KOPT-K1 (cell line): ENCODE data around the gene FMC1.
A peak's percentile ranks its signal among the peaks of the same experiment; 100 is the strongest.

Experiments
- H3K27ac ChIP-seq: fragments of 200-600 bp; sonication (generic); 2 replicates; pipeline ENCODE4 v1.5.1; 2016; ENCODE audit warnings: antibody characterized with exemption, mild to moderate bottlenecking, low read depth, low read length; ENCODE audit not compliant: poor library complexity, severe bottlenecking
- H3K36me3 ChIP-seq: fragments of 200-600 bp; sonication (generic); 2 replicates; pipeline ENCODE4 v1.5.1; 2017; ENCODE audit warnings: antibody characterized with exemption, mild to moderate bottlenecking, low read length, moderate library complexity; ENCODE audit not compliant: insufficient read depth
- H3K9me3 ChIP-seq: fragments of 200-600 bp; sonication (generic); 2 replicates; pipeline ENCODE4 v1.5.1; 2017; ENCODE audit warnings: antibody characterized with exemption, low read length, mild to moderate bottlenecking; ENCODE audit not compliant: insufficient read depth, poor library complexity, severe bottlenecking

Gene FMC1

GRCh38 chr7:139359366-139360209 is 18.5 kb downstream of the FMC1 start, which contains the start of gene LUC7L2:
LUC7L2 (plus strand) TSS chr7:139359894; CDS start chr7:139360262, 368 bp downstream.
- peak within 1 kb of the TSS; percentile 90 for H3K27ac ChIP-seq
- no peaks in the 10 kb centered on the region for H3K9me3 ChIP-seq
- peaks cover 27% of the 10 kb centered on the region for H3K36me3 ChIP-seq

GRCh38 chr7:139360210-139360947 is 19.2 kb downstream of the FMC1 start:
- Histone ChIP-seq H3K36me3 (peaks cover 35% of the 10 kb centered on the region), H3K9me3 (no peaks in the 10 kb centered on the region), H3K27ac (peak overlapping the region; percentile 90)

DNA sequence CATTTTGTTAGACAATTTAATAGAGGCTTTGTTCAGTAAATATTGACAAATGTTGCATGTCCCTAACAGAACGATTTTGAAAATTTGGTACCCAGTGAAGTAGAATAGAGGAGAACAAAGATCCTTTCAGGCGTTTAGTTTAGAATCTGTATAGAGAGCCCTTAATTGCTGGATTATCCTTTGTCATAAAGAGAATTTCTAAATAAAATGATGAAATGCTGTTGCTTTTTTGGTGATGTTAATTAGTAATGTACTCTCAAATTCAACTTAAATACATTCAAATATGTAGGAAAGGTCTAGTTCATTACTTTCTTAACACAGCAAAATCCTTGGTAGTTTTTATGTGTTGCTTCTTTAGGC is 19.8 kb downstream of the FMC1 start:
- Histone ChIP-seq H3K36me3 (peaks cover 38% of the 10 kb centered on the region), H3K27ac (peak overlapping the region; percentile 90), H3K9me3 (no peaks in the 10 kb centered on the region)

DNA sequence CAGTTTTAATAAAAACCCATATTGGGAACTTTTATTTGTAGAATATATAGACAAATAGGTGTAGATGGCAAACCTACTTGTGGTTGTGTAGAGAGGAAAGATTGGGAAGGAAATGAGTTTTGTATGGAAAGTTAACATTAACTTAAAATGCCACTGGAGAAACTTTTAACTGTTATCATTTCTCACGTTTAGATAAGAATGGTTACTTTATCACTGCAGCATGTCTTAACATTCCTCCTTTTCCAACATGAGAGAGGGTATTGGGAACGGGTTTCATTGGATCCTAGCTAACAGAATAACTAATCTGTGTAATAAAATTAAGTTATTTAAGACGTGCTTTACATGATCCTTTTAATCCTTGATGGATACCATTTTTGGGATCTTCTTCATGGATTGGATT is 20.4 kb downstream of the FMC1 start:
- H3K9me3 ChIP-seq, result no peaks in the 10 kb centered on the region
- peaks cover 43% of the 10 kb centered on the region for H3K36me3 ChIP-seq
- peak overlapping the region; percentile 90 for H3K27ac ChIP-seq

DNA sequence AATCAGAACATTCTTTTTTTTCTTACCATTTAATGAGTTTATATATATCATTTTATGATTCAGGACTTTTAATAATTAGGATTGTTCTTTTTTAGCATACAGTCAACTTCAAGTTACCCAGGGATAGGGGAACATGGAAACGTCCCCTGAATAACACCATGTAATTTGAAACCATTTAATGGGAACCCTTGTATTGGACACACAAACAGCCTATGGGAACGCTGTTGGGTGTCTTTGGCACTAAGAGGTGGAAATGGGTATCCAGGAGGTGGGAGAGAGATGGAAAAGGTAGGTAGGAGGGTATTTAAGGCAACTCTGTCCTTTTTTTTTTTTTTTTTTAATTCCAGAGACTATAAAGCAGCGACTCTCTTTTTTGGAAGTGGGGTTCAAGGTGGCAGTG is 21.2 kb downstream of the FMC1 start:
- H3K27ac ChIP-seq, result no peak overlapping the region
- peaks cover 51% of the 10 kb centered on the region for H3K36me3 ChIP-seq
- no peaks in the 10 kb centered on the region for H3K9me3 ChIP-seq

DNA sequence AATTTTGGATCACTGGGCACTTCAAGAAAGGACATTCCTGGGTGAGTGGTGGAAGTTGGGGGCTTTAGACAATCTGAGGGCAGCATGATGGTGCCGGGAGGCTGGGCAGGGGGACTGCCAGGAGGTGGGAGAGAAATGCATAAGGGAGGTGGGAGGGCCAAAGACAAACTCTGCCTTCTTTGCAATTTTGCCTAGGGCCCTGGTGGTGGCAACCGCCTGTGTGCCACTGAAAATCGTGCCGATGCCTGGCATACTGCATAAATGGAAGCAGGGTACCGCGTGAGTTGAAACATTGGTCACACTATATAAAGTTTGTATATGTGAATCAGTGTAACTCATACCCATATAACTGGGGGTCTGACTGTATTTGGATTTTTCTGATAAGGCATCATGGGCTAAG is 21.8 kb downstream of the FMC1 start:
- Histone ChIP-seq H3K9me3 (no peaks in the 10 kb centered on the region), H3K36me3 (peaks cover 58% of the 10 kb centered on the region), H3K27ac (no peak overlapping the region)

- peaks cover 80% of the 10 kb centered on the region for H3K36me3 ChIP-seq
- no peak overlapping the region for H3K27ac ChIP-seq
- H3K9me3 ChIP-seq, result no peaks in the 10 kb centered on the region
These were observed 24.2 kb downstream of the FMC1 start for GRCh38 chr7:139365336-139365735.

- Histone ChIP-seq H3K9me3 (no peaks in the 10 kb centered on the region), H3K36me3 (peaks cover 91% of the 10 kb centered on the region), H3K27ac (no peak overlapping the region)
These were observed 25.3 kb downstream of the FMC1 start for GRCh38 chr7:139366400-139366799.

DNA sequence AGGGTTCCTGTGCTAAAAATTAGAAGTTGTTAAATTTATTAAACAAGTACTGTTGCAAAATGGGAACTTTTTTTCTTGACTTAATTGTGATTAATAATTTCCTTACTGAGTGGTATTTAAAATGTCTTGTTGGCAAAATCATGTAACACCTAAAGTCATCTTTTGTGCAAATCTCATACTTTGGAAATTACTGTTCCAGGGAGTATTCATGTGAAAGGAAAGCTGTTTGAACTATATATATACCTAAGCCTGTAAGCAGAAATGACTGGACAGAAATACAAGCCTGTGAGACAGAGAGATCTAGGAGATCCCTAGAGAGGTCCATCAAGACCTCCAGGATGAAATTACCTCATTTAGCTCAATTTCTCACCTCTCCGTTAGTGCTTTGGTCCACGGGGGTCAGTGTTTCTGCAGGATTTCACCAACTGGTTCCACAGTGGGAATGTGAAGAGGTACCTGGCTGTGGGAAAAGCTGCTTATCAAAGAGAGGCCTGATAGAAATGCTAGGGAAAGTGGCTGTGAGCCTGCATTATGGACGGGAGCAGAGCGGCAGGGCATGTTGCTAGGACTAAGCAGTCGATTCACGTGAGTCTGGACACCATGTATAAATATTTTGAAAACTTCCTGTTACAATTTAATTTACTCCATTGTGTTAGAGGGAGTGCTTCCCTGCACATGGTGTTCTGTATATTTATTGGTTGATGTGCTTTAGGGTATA is 26.5 kb downstream of the FMC1 start:
- Histone ChIP-seq H3K36me3 (peaks cover 96% of the 10 kb centered on the region), H3K27ac (no peak overlapping the region), H3K9me3 (no peaks in the 10 kb centered on the region)

GRCh38 chr7:139370301-139370942 is 29.3 kb downstream of the FMC1 start:
- no peak overlapping the region for H3K27ac ChIP-seq
- H3K36me3 ChIP-seq, result peaks cover 96% of the 10 kb centered on the region
- H3K9me3 ChIP-seq, result no peaks in the 10 kb centered on the region

DNA sequence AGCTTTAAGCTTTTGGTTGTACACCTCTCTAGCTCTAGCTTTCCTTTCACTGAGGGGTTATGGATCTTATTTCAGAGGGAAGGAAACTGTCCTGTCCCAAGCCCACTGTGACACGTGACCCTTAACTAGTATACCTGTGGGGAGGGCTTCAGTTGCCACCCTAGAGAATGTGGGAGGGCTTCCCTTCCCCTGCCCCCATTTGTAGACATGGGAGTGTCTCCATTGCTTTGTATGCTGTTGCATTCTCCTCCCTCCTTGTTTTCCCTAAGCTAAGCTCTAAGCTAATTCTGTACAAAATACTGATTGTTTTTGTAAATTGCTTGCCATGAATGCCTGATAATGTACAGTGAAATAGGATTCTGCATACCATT is 29.8 kb downstream of the FMC1 start:
- Histone ChIP-seq H3K27ac (no peak overlapping the region), H3K9me3 (no peaks in the 10 kb centered on the region), H3K36me3 (peaks cover 96% of the 10 kb centered on the region)

- Histone ChIP-seq H3K9me3 (no peaks in the 10 kb centered on the region), H3K27ac (no peak overlapping the region), H3K36me3 (peaks cover 97% of the 10 kb centered on the region)
These were observed 33.1 kb downstream of the FMC1 start for GRCh38 chr7:139374246-139374645.

DNA sequence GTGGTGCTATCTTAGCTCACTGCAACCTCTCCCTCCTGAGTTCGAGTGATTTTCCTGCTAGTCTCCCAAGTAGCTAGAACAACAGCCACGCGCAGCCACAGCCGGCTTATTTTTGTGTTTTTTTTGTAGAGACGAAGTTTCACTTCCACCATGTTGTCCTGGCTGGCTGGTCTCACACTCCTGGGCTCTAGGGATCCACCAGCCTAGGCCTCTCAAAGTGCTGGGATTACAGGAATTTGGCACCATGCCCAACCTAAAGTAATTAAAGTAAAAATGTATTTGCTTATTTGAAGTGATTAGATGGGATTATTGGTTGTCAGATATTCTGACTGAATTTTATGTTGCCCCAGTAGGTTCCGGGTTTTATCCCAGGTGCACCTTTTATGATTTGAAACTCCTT is 41.3 kb downstream of the FMC1 start:
- no peak overlapping the region for H3K27ac ChIP-seq
- H3K9me3 ChIP-seq, result no peaks in the 10 kb centered on the region
- peaks cover 96% of the 10 kb centered on the region for H3K36me3 ChIP-seq

GRCh38 chr7:139384611-139385010 is 43.5 kb downstream of the FMC1 start:
- Histone ChIP-seq H3K27ac (no peak overlapping the region), H3K9me3 (no peaks in the 10 kb centered on the region), H3K36me3 (peaks cover 96% of the 10 kb centered on the region)

- Histone ChIP-seq H3K36me3 (peaks cover 96% of the 10 kb centered on the region), H3K27ac (no peak overlapping the region), H3K9me3 (no peaks in the 10 kb centered on the region)
These were observed 46.5 kb downstream of the FMC1 start for GRCh38 chr7:139387594-139387993.
